ENCODE results near the gene FBLN1. TPM values are rescaled to one million over a fixed set of nuclear protein-coding genes. Genes with fewer than 3 reads are reported as not detected.
"Not testable (repeated sequence)": the region's sequence is repeated elsewhere in the genome, so short reads cannot be mapped to it uniquely, and the experiment has no call there.

Gene FBLN1
- total RNA-seq, 1 donor from 2014 or later: 7.4 TPM

DNA sequence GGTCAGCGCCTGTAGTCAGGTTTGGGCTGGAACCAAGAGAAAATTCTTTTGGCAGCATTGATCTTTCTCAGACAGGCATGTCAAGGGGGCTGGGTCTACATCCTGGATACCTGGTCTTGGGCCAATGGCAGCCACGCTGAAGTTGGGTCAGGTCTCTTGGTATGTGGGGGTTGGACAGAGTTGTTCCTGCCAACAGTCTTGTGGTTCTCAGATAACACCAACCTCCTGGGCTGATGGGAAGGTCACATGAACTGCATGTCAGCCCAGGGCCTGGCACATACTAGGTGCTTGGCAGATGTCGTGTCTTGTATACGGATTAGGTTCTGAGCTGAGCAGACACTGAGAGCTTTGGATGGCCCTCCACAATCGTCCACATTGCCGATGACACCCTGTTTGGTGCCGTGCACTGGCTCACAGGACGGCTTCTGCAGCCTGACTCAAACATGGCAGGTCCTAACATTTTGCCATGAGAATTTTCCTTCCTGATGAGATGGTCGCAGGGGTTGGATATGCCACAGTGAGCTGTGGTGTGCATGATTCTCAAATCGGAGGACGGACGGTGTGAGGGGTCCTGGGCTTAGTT lies 42.0 kb downstream of the FBLN1 start:
- no peak for DNase-seq (ENCODE audit: extremely low read depth, low read depth, low spot score)

- no peak for DNase-seq (ENCODE audit: extremely low read depth, low read depth, low spot score)
These were observed 43.8 kb downstream of the FBLN1 start for GRCh38 chr22:45546333-45547015.

DNA sequence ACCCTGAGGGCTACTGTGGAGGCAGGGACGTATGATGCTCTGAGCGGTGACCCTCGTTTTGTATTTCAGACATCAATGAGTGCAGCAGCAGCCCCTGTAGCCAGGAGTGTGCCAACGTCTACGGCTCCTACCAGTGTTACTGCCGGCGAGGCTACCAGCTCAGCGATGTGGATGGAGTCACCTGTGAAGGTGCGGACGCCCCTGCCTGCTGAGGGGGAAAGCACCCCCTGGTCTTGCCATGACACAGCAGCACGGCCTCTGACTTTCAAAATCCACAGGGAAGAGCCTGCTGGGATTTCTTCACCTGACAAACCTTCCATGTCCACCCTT lies 44.3 kb downstream of the FBLN1 start:
- no peak for DNase-seq (ENCODE audit: extremely low read depth, low read depth, low spot score)

- DNase-seq (ENCODE audit: extremely low read depth, low read depth, low spot score): no peak
These were observed 45.0 kb downstream of the FBLN1 start for GRCh38 chr22:45547731-45548130.

DNA sequence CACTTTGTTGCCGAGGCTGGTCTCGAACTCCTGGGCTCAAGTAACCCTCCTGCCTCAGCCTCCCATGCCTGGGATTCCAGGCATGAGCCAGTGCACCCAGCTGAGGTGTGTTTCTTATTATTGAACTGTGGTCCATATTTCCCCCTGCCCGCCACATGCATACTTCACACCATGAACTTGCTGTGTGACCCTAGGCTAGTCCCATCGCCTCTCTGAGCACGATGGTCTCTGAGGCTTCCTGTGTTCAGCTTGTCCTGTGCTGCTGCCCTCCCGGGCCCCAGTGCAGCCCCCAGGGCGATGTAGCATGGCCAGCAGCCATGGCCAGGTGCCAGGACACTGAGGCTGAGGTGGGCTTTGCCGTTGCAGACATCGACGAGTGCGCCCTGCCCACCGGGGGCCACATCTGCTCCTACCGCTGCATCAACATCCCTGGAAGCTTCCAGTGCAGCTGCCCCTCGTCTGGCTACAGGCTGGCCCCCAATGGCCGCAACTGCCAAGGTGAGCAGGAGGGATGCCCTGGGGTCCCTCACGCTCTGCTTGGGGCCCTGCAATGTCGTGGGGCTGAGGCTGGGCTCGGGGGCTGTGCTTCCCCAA lies 45.7 kb downstream of the FBLN1 start:
- DNase-seq (ENCODE audit: extremely low read depth, low read depth, low spot score): no peak

- no peak for DNase-seq (ENCODE audit: extremely low read depth, low read depth, low spot score)
These were observed 46.5 kb downstream of the FBLN1 start for GRCh38 chr22:45548991-45549761.

- DNase-seq (ENCODE audit: extremely low read depth, low read depth, low spot score): no peak
These were observed 47.2 kb downstream of the FBLN1 start for GRCh38 chr22:45549762-45550378.

- DNase-seq (ENCODE audit: extremely low read depth, low read depth, low spot score): no peak
These were observed 47.7 kb downstream of the FBLN1 start for GRCh38 chr22:45550416-45550815.

DNA sequence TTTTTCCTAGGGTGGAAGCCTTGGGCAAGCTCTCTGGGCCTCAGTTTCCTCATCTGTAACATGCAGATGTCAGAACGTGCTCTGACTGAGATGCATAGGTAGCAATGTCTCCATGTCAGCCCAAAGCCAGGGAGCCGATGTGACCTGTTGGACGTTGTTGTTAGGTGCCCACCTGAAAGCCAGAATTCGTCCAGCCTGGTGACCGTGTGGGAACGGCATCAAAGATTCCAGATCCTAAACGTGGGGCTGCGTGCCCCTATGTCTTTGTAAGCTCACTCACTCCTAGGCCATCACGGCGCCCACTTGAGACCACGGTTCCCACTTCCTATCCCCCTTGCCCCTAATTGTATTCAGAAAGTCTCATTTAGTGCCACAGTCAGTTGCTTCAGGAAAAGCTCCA lies 48.2 kb downstream of the FBLN1 start:
- no peak for DNase-seq (ENCODE audit: extremely low read depth, low read depth, low spot score)

DNA sequence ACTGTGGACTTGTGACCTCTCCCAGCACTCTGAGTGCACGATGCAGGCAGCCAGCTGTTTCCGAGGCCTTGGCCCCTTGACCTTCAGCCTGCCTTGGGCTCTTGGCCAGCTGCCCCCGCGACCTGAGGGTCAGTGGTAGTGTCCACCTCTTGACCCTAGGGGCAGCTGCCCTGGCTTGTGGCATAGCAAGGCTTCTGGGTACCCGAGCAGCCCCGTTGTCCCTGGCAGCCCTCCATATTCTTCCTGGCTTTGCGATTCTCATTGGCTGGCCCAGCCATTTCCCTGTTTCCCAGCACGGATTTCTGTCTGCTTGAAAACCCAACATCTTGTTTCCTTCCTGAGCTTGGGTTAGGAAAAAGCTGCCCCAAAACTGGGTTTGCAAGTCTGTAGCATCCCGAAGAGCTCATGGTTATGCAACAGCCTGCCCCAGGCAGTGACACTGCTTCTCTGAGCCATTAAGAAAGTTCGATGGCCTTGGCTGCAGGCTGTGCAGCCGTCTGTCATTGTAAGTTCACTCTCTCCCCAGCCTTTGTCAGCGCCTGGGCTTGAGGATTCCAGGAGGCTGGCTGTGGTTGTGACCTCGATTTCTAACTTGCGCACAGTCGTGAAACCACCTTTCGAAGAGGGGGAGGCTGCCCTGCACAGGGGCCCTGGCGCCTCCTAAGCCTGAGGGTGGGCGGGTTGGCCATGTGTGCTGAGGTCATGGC lies 48.8 kb downstream of the FBLN1 start:
- no peak for DNase-seq (ENCODE audit: extremely low read depth, low read depth, low spot score)

DNA sequence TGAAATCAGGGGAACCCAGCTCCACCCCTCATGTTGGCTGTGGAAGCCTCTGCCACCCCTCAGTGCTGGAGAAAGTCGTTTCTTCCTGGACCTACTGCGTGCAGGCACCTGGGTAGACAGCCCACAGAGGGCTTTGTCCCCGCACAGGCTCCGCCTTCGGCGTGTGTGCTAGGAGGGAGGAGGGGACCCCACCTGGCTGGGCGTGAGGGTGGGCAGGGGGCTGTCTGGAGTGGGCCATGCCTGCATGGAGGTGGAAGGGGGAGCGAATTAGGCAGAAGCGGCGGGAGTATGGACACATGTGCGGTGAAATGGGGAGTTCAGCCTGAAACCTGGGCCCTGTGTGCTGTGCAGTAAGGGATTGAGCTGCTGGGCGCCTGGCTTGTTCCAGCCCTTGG lies 49.3 kb downstream of the FBLN1 start:
- DNase-seq (ENCODE audit: extremely low read depth, low read depth, low spot score): no peak

DNA sequence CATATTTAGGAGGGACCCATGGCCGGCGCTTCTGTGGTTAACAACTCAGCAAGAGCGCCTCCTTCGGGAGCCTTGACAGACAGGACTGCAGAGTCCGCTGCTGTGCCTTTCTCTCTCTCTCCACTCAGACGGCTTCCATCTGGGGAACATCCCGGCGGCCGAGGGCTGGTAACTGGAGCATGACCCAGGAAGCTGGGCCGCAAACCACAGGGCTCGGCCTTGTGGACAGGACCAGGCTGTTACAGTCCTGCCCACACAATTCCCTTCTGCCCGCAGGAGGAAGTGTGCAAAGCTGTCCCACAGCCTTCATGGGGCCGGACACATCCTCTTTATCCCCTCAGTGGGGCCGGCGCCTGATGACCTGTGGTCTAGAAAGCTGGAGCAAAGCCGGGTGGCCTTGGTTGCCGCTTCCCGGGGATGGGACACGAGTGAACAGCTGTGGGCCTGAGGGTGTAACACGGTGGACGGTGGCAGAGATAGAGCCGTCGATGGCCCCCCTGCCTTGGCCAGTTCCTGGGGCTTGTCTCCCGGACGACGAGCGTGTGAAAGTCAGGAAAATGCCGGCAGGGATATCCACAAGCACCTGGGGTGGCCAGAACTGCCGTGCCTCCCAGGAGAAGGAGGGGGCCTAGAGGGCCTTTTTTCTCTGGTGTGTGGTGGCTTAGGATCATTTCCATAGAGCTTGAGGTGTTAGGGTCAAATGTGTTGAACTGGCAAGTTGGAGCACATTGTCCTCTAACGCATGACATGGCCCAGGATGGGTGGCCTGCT lies 50.1 kb downstream of the FBLN1 start:
- no peak for DNase-seq (ENCODE audit: extremely low read depth, low read depth, low spot score)

DNA sequence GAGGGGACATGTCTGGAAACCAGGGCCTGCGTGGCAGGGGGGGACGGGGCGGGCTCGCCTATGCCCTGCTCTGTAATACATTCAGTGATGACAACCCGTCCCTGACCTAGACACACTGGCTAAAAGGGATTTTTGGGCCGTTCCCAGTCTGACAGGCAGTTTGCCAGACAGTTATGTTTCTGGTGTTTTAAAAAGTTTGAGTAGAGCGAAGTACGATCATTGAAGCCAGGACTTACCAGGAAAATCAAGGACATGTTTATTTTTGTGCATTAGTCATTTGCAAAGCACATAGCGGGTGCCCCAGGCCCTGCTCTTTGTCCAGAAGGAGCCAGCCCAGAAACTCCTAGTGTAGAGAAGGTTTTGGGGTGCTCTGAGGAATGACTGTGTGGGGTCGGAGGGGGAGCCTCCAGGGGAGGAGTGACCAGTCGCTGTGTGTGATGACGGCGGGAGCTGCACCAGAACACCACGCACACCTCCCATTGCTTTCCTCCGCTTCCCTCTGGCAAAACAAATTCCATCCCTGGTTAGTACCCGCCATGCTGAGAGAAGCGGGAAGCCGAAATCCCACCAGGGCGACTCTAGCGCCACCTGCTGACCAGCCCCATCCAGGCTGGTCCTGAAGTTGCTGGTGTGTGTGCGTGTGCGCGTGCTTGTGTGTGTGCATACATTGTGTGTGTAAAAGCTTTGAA lies 50.8 kb downstream of the FBLN1 start:
- peak; percentile 23 for DNase-seq (ENCODE audit: extremely low read depth, low read depth, low spot score)

- no peak for DNase-seq (ENCODE audit: extremely low read depth, low read depth, low spot score)
These were observed 51.3 kb downstream of the FBLN1 start for GRCh38 chr22:45554040-45554406.

- no peak for DNase-seq (ENCODE audit: extremely low read depth, low read depth, low spot score)
These were observed 52.2 kb downstream of the FBLN1 start for GRCh38 chr22:45554861-45555260.

GRCh38 chr22:45557926-45558325 lies 55.2 kb downstream of the FBLN1 start:
- DNase-seq (ENCODE audit: extremely low read depth, low read depth, low spot score): not testable (repeated sequence)

DNA sequence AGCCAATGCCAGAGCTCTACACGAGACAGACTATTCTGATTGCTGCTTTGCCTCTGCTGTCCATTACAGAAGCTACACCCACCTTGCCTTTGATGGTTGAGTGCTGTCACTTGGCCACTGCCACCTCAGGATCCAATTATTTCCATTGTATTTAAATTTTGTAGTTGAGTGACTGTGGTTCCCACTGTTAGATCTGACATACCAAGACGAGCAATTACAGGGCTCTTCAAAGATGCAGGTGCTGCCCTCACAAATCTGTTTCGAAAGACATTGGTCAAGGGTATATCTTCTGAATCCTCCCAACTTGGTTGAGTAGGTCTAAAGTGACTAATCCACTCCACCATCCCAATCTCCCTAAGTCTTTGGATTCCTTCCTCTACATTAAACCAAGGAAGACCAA lies 57.4 kb downstream of the FBLN1 start:
- DNase-seq (ENCODE audit: extremely low read depth, low read depth, low spot score): not testable (repeated sequence)

- DNase-seq (ENCODE audit: extremely low read depth, low read depth, low spot score): not testable (repeated sequence)
These were observed 58.1 kb downstream of the FBLN1 start for GRCh38 chr22:45560761-45561160.

- DNase-seq (ENCODE audit: extremely low read depth, low read depth, low spot score): no peak
These were observed 59.4 kb downstream of the FBLN1 start for GRCh38 chr22:45562102-45562501.

All from glomerular endothelial cell (primary cell).